ENCODE measurements around the gene RNASE13. TPM values are rescaled to one million over a fixed set of nuclear protein-coding genes. Genes with fewer than 3 reads are reported as not detected.

The RNASE13 gene
- total RNA-seq, 1 experiment from 2014 or later, result not detected

DNA sequence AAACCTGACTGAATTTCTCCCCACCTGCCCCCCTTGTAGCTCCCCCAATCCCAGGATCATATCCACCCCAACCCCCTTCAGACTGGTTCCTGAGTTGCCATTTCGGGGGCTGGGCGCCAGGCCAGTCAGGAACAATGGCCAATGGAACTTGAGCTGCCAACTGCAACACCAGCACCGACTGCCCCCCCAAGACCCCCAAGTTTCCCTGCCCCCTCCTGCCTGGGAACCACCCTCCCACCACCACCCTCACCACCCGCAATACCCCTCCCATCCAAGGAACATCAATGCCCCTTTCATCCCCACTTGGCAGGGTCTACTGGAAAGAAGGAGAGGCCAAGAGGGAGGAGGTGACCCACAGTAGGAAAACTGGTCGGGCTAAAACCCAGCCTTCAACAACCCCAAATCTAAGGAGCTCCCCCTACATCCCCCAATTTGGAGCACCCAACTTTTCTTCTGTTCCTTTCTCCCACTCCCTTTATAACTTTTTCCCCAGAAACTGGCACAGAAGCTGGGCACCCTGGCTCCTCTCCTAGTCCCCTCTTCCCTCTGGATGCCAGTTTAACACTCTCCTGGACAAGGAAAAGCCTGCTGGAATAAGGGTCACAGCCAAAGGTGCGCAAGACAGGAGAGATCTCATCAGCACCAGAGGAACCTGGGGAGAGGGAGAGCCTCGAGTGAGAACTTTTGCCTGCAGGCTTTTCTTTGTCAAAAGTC lies 8.2 kb downstream of the RNASE13 start:
- intact Hi-C loops (cut with micrococcal nuclease; ENCODE audit: unreplicated experiment), result no loop called here
- Histone ChIP-seq H3K27me3 (replicated peaks; ENCODE audit: insufficient read depth, low read depth, low read length, poor library complexity) (no peaks in the 10 kb centered on the region), H3K4me1 (ENCODE audit: insufficient read depth, low read length, poor library complexity, severe bottlenecking) (peaks cover 5% of the 10 kb centered on the region), H3K9me3 (ENCODE audit: low read depth, low read length, poor library complexity, severe bottlenecking) (no peaks in the 10 kb centered on the region), H3K4me3 (ENCODE audit: low read depth, low read length, poor library complexity, severe bottlenecking) (no peak overlapping the region), H3K27ac (ENCODE audit: low read depth, low read length, poor library complexity, severe bottlenecking) (no peak overlapping the region), H3K36me3 (ENCODE audit: insufficient read depth, low read length, poor library complexity, severe bottlenecking) (no peaks in the 10 kb centered on the region)
- CTCF ChIA-PET, result interaction anchor here (1.1 kb wide), 1 partner anchor 12 kb away, joined by 3 read pairs; no protein-coding TSS in a partner anchor
- POLR2A ChIA-PET (ENCODE audit: low non-redundant PET), result no interaction called here
- BruUV-seq (replicated peaks), result no TSS peak
- no peak for TF ChIP-seq EZH2 (IDR thresholded peaks at IDR 0.05; ENCODE audit: borderline replicate concordance, low read depth, low read length, poor library complexity, severe bottlenecking)
- no peak for DNase-seq (ENCODE audit: low spot score)

DNA sequence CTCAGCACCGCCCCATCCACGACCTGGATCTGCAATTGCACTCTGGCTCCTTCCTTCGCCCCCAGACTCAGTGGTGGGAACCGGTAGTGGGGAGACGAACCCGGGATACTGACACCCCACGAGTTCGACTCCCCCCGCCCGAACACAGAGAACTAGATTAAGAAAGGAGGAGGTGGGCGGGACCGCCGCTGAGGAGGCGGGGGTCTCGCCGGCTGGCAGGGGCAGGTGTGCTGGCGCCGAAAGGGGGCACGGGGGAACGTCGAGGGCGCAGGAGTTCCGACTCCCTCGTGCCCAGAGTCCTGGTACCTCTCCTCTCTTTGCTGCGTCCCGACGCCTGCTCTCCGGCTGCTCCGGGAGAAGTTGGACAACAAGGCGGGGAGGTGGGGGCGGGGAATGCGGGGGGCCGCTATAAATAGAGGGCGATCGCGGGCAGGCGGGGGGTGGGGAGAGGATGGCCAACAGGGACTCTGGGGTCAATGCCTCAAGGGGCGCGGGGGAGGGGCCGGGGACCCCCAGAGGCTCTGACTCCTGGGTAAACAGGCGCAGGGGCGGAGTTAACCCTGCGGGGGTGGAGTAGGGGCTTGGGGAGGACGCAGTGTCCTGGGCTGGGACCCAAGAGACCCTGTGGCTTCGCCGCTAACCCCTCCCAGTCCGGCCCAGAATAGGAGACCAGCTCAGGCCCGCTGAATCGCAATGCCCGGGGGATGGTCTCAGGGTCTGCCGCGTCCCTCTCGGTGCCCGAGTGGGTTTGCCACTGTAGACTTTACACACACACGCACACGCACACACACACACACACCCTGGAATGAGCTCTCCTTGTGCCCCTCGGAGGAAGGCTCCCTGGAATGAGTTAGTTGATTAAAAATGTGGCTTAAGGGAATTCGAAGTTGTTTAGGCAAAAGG lies 9.0 kb downstream of the RNASE13 start:
- no TSS peak for BruUV-seq (replicated peaks)
- Histone ChIP-seq H3K4me3 (ENCODE audit: low read depth, low read length, poor library complexity, severe bottlenecking) (peak overlapping the region; percentile 73), H3K27me3 (replicated peaks; ENCODE audit: insufficient read depth, low read depth, low read length, poor library complexity) (no peaks in the 10 kb centered on the region), H3K9me3 (ENCODE audit: low read depth, low read length, poor library complexity, severe bottlenecking) (no peaks in the 10 kb centered on the region), H3K36me3 (ENCODE audit: insufficient read depth, low read length, poor library complexity, severe bottlenecking) (no peaks in the 10 kb centered on the region), H3K4me1 (ENCODE audit: insufficient read depth, low read length, poor library complexity, severe bottlenecking) (peaks cover 5% of the 10 kb centered on the region), H3K27ac (ENCODE audit: low read depth, low read length, poor library complexity, severe bottlenecking) (no peak overlapping the region)
- peak; percentile 26 for DNase-seq (ENCODE audit: low spot score)
- ChIA-PET POLR2A (ENCODE audit: low non-redundant PET) (no interaction called here), CTCF (no interaction called here)
- TF ChIP-seq, protein P1, sequence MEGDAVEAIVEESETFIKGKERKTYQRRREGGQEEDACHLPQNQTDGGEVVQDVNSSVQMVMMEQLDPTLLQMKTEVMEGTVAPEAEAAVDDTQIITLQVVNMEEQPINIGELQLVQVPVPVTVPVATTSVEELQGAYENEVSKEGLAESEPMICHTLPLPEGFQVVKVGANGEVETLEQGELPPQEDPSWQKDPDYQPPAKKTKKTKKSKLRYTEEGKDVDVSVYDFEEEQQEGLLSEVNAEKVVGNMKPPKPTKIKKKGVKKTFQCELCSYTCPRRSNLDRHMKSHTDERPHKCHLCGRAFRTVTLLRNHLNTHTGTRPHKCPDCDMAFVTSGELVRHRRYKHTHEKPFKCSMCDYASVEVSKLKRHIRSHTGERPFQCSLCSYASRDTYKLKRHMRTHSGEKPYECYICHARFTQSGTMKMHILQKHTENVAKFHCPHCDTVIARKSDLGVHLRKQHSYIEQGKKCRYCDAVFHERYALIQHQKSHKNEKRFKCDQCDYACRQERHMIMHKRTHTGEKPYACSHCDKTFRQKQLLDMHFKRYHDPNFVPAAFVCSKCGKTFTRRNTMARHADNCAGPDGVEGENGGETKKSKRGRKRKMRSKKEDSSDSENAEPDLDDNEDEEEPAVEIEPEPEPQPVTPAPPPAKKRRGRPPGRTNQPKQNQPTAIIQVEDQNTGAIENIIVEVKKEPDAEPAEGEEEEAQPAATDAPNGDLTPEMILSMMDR (conservative IDR thresholded peaks at IDR 0.05; ENCODE audit: low read depth, low read length), result no peak
- no peak for TF ChIP-seq EZH2 (IDR thresholded peaks at IDR 0.05; ENCODE audit: borderline replicate concordance, low read depth, low read length, poor library complexity, severe bottlenecking)
- intact Hi-C loops (cut with micrococcal nuclease; ENCODE audit: unreplicated experiment), result no loop called here

DNA sequence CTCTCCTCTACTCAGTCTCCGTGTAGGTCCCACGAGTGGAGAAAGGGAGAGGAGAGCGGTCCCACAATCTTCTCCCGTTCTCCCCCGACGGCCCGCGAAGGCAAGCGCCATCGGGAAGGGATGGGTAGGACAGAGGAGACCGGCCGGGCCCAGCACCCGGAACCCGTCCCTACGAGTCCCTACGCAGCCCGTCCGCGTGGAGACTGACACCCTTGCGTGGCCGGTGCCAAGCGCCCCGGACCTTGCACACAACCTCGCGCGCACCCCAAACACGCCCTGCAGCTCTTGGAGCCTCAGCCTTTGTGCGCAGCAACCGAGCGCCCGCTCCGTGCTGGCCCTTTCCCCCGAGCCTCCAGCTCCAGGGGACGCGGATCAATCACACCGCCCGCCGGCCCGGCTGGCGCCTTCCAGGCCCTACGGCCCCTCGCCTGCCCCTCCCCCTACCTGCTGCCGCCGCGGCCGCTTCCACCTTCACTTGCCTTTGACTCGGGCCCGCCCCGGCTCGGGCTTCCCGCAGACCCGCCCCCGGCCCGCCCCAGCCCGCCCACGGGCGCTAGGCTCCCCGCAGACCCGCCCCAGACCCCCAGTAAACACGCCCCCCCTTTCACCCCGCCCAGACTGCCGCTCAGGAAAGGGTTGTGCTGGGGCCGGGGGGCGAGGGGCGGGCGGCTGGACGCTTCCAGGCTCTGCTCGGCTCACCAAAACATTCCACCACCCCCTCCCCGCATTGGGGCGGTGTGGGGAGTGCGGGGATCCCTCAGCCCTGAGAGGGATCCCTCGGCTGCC lies 9.8 kb downstream of the RNASE13 start, which contains the start of gene NDRG2:
NDRG2 (minus strand) TSS at position 477 of the 786 bp plus-strand sequence. CDS start 1,746 bp downstream, outside the sequence.
- POLR2A ChIA-PET (ENCODE audit: low non-redundant PET), result no interaction called here
- H3K27me3 ChIP-seq (replicated peaks; ENCODE audit: insufficient read depth, low read depth, low read length, poor library complexity), result no peaks in the 10 kb centered on the region
- peak within 1 kb of the TSS; percentile 73 for H3K4me3 ChIP-seq (ENCODE audit: low read depth, low read length, poor library complexity, severe bottlenecking)
- no peak within 1 kb of the TSS for H3K27ac ChIP-seq (ENCODE audit: low read depth, low read length, poor library complexity, severe bottlenecking)
- BruUV-seq (replicated peaks), result no TSS peak
- DNase-seq (ENCODE audit: low spot score), result peak; percentile 52
- H3K4me1 ChIP-seq (ENCODE audit: insufficient read depth, low read length, poor library complexity, severe bottlenecking), result peaks cover 5% of the 10 kb centered on the region
- intact Hi-C loops (cut with micrococcal nuclease; ENCODE audit: unreplicated experiment), result no loop called here
- CTCF ChIA-PET, result interaction anchor here (2.6 kb wide), 1 partner anchor 10 kb away, joined by 7 read pairs; no protein-coding TSS in a partner anchor
- no peaks in the 10 kb centered on the region for H3K36me3 ChIP-seq (ENCODE audit: insufficient read depth, low read length, poor library complexity, severe bottlenecking)
- H3K9me3 ChIP-seq (ENCODE audit: low read depth, low read length, poor library complexity, severe bottlenecking), result no peaks in the 10 kb centered on the region
- no peak for TF ChIP-seq EZH2 (IDR thresholded peaks at IDR 0.05; ENCODE audit: borderline replicate concordance, low read depth, low read length, poor library complexity, severe bottlenecking)
- TF ChIP-seq, protein P1 (conservative IDR thresholded peaks at IDR 0.05; ENCODE audit: low read depth, low read length), result no peak
